Left lobe of liver (tissue), 2 donors: ENCODE results near the gene DOCK9. TPM values are rescaled to one million over a fixed set of nuclear protein-coding genes. Genes with fewer than 3 reads are reported as not detected.
A peak's percentile ranks its signal among the peaks of the same experiment; 100 is the strongest.
"Not testable (repeated sequence)": the region's sequence is repeated elsewhere in the genome, so short reads cannot be mapped to it uniquely, and the experiment has no call there.

Source experiments
- ATAC-seq: fragments of 200-7000 bp; cut with Tn5 transposase; one replicate; pipeline ENCODE4 v1.9.1; 2020; ENCODE audit warnings: mild to moderate bottlenecking, moderate library complexity
- DNase-seq: peaks from one replicate; pipeline ENCODE4 v3.0.0-alpha.2; 2020; ENCODE audit warnings: low spot score
- total RNA-seq: library from RNA; stranded (reverse); gene quantifications from one replicate; pipeline ENCODE4 v1.2.1, GENCODE V29; 2021
- donor health status: DM: no; HTN: no; CAD: no; lungs with moderate emphysema.
- donor health status: DM: no; HTN: yes; CAD: no.

The DOCK9 gene
- total RNA-seq, 1 donor from 2014 or later = 18.1 TPM

DNA sequence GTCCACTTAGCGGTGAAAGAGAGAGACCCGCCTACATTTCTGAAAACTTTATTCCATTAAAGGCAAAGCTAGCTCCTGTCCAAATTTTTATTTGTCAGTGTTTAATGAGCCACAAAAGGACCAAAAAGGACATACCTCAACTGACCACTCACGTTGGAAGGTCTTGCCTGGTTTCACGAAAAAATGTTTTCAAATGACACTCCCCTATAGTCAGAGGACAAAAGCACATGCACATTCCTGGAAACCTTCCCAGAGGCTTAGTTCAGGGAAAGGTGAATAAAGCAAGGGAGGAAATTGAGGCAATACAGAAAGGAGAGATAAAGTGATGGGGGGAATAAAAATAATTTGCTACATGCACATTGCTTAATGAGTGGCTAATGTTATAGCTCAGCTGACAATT is 55.6 kb downstream of the DOCK9 start:
- DNase-seq = no peak
- no peak for ATAC-seq

DNA sequence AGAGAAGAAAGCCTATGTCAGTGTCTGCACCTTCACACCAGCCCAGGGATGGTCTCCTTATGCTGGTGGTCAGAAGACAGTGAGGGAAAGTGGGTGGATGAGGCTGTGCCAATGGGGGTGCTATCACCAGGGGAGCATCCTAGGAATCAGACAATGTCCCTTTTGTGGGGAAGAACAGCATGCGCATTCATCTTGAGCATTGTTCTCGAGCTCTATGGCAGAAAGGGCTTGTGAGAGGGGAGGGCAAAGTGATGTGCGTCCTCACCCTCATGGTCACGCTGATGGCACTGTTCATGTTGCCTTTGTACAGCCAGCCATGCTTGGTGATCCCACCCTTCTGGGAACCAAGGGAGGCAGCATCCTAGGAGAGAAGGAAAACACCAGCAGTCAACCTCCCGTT is 56.1 kb downstream of the DOCK9 start:
- no peak for DNase-seq
- no peak for ATAC-seq

DNA sequence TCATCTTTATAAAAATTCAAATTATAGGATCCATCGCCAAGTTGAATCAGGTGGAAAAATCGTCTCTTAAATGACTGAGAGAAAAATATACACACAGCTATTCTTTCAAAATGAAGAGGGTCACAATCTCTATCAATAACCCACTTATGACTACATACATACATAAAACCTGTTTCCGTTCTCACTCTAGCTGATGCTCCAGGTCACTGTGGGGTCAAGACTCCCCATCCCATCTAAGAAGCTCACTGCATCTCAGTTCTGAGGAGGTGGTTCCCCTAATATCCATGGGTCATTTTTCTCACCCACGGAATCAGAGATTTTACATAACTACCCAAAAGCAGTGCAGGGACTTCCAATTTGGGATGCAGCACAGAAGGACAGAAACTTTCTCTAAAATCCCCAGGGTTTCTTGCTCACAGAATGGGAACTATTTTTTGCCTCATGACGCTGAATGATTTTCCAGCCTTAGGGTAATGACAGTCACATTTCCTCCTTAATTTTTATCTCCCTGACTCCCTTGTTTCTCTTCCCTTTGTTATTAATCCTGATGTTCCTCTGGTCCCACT is 56.8 kb downstream of the DOCK9 start:
- DNase-seq (no peak), ATAC-seq (no peak)

DNA sequence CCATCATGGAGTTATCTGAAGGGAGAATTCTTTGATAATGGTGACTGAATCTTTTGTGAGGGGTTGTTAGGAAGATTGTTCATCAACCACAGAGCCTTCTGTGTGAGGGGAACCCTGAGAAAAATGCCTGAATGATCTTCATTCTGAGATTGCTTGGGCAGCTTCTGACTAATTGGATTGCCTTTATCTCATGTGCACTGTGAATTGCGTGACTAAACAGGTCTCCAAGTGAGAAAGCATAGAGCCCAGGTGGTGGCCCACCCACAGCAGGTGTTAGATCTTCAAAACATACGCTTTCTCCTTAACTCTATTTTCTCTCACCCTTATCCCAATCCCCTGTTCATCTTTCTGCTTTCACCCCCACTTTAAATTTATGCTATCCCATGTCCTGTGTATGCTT is 58.3 kb downstream of the DOCK9 start:
- DNase-seq (no peak), ATAC-seq (no peak)

DNA sequence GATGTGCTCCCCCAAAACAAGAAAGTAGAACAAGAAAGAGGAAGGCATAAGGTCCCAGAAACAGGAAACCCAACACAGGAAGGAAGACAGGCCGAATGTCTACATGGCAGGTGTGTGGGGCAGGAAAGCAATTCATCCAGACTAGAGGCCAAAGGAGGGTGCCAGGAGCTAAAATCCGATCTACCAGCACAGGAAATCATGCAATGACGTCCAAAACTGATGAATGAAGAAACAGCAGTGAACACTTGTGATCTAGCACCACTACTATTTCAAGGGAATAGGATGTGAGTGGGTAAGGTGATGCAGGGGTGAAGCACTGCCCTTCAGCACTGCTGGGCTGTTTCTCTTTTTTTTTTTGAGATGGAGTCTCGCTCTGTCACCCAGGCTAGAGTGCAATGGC is 59.1 kb downstream of the DOCK9 start:
- no peak for ATAC-seq
- no peak for DNase-seq

DNA sequence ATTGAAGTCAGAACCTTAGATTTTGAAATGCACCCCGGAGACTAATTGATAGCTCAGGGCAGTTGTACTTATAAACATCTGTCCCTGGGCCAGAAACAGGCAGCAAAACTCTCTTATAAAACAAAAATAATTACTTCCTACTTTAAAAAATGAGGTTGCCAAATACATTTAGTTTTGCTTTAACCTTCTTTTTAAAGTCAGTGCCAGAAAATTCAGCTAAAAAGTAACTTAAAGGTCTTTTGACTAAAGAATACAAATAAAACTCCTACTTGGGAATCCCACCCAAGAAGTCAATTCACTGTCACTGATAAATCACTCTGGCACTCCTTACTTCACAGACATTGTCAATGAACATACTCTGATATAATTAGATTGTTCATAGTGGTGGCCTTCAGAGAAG is 60.7 kb downstream of the DOCK9 start:
- DNase-seq = no peak

DNA sequence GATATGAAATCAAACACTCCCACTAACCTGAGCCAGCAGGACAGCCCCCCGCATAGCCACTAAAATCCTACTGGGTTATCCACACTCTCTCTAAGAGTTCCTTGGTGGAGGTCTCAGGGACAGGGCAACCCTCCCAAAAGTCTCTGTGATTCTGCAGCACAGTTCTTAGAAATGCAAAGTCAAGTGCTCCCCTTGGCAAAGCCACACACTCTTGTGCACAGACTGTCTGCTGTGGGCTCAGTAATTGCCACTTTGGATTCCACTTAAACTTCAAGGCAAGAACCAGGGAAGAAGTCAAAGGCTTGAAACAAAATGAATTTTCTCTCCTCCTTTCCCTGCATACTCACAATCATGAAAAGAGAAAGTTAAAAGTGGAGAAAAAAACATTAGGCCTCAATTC is 61.5 kb downstream of the DOCK9 start:
- ATAC-seq (no peak), DNase-seq (no peak)

More for the DNA sequence above, 60.7 kb downstream of the DOCK9 start:
- peak; percentile 35 for ATAC-seq

DNA sequence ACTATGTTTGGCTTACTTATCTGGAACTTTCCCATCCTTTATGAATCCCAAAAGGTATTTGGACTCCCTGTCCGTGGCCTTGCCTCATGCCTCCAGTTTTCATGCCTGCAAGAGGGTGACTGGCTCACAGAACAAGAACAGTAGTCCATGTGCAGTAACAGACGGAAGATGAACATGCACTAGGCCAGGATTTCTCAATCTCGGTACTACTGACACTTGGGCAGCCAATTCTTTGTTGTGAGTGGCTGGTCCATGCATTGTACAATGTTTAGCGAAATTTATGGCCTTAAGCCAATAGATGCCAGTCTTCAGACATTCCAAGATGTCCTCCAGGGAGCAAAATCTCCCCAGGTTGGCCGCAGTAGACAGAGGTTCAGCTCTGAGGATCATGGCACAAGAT is 61.9 kb downstream of the DOCK9 start:
- no peak for DNase-seq
- ATAC-seq = no peak

DNA sequence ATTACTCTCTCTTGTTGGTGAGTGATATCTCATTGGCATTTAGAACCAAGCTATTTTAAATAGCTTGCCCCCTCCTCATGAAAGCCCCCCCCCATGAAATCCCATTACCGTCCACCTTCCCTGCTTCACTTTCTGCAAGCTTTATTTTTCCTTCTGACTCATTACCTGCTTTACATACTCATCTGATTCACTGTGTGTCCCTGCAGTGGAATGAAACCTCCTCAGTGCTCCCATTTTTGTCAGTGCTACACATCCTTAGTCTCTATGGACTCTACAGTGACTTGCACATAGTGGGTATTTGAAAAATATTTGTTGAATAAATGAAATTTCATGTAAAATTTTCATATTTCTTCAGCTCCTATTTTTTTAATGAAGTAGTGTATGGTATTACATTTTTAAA is 62.3 kb downstream of the DOCK9 start:
- ATAC-seq = no peak

DNA sequence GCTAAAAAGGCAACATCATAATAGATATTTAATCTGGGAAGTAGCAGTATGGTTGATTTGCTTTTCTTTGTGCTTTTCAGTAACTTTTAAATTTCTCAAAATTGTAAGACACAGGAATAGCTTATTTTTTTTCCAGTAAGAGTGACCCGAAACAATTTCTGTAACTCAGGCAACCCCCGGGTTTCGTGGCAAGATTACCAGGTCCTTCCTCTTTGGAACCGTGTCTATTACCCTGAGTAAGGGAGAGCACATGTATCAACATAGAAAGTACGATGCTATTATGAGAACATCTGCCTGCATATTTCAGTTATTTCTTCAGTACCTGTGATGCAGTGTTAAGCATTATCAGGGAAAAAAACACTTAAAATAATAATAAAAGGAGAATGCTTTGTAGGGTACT is 64.1 kb downstream of the DOCK9 start:
- ATAC-seq = no peak
- DNase-seq = no peak

More for the DNA sequence above, 62.3 kb downstream of the DOCK9 start:
- DNase-seq = no peak

DNA sequence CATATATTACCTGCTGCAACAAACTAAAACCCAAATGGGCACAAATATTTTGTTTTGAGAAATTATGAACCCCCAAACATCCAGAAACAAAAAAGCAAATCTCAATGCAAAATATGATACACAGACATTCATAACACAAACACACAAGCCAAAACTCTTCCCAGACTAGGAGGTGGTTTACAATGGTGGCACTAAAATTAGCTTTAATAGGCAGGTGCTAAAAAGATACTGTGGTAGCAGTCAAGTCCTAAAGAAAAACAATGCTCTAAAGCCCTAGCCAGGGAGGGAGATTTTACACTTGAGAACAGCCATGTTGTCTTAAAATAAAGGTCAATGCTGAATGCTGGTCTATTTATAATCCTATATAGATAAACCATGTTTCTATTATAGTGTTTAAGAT is 65.0 kb downstream of the DOCK9 start:
- ATAC-seq (no peak), DNase-seq (no peak)

DNA sequence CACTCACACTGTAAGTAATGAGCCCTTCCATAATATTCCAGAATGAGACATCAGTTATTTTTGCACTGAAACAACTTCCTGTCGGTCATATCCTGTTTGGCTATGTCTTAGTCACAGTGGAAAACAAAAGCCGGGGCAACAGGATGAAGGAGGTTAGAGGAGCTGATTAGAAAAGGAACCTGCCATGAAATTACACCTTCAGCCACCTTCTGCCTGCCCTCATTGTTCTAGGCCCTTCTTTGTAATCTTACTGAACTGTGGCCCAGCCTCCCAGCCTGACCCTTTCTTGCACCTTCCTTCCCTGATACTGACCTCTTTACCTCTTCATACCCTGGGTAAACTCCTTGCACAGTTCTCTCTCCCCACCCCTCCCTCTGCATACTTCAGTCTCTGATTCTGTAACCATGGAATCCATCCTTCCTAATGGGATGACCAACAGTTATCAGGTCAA is 67.3 kb downstream of the DOCK9 start:
- DNase-seq (no peak), ATAC-seq (peak; percentile 67)

DNA sequence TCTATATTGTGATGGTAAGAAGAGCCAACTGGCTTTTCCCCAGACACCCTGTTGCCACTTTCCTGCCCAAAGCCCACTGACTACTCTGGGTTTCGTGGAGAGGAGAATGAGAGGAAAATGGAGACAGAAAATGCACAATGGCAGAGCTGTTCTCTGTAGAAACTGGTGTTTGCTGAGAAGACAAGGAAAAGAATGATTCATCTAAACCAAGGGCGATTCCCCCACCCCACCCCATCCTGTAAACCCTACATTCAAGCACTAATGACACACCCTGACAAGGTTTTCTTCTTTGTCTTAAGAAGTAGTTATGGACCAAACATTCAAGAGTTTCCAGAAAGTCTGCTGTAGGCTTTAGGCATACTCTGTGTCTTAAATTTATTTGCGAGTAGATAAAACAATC is 68.8 kb downstream of the DOCK9 start:
- DNase-seq = no peak
- no peak for ATAC-seq

DNA sequence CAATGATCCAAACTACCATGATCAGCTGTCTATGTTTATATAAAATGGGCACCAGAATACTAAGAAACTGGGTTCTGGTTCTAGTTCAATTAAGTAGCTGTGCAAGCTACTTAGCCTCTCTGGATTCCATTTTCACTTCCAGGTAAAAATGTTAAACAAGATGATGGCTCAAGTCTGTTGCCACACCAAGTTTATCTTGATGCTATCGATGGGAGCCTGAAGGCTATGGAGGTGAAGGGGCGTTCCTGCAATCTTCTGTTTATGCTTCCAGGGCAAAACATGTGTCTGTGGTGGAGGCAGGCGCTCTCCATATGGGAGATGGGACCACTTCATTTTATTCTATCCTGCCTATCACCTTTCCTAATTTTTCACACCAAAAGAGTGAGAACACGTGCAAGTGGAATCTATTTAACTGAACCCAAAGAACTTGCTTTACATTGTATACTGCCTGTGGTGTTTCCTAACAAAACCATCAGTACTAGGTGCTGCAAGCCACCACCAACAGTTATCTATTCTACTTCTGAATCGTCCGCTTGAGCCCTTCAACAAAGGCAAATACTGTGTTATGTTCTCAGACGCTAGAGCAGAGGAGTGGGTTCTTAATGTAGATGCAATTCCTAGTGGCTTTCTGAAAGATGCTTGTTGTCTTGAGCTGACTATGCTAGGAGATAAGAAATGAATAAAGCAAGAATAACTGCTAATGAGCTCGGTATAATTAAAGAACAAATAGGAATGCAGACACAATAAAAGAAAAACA is 70.9 kb downstream of the DOCK9 start:
- DNase-seq (no peak), ATAC-seq (no peak)

DNA sequence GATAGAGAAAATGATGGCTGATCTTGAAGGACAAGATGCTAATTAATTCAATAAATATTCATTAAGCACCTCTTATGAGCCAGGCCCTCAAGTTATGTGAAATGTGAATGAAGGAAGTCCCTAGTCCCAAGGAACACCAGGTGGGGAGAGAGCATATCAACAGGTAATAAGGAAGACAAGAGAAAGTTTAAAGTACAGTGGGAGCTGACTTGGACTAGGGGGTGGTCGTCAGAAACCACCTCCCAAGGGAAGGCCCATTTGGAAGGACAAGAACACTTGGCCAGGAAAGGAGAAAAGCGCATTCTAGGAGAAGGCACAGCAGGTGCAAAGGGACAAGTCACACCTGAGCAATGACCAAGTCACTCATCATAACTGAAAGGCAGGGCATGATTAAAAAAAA is 72.7 kb downstream of the DOCK9 start:
- ATAC-seq (no peak), DNase-seq (no peak)

DNA sequence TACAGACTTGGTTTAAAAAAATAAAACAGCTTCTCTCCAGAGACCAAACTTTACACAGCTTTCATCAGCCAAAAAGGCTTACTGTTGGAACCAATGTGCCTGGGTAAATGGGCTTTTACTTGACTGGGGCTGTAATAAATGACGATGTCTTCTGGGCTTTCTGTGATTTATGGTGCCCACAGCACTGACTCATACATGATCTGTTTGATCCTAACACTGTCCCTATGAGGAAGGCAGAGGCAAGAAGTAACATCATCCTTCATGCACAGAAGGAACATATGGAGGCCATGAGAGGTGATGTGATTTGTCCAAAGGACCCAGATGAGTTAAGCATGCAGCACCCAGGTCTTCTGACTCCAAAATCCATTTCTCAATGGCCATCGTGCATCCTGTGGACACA is 77.4 kb downstream of the DOCK9 start:
- DNase-seq = no peak
- ATAC-seq = no peak

DNA sequence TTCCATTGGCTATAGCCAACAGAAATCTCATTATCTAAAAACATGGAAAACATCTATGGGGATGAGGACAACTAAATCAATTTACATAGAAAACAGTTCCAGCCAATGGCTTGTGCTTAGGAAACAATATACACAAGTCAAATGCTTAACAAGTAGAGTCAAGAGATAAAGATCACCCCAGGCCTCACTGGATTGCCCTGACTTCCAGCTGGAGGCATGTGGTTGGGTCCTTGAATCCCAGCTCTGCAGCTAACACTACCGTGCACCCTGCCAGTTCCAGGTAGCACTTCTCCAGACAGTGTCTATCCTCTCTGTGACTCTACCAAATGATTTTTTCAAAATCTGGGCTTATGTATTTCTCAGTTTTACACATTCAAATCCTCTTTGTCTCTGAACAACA is 80.2 kb downstream of the DOCK9 start:
- no peak for ATAC-seq
- no peak for DNase-seq

DNA sequence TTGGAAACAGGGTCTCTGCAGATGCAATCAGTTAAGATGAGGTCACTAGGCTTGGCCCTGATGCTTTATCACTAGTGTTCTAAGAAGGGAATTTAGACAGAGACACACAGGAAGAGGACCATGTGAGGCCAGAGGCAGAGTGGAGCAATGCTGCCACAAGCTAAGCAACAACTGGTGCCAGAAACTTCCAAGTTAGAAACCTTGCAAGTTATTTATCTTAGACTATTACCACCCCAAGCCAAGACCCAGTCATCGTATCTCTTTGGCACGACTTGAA is 81.1 kb downstream of the DOCK9 start:
- DNase-seq = no peak
- no peak for ATAC-seq

DNA sequence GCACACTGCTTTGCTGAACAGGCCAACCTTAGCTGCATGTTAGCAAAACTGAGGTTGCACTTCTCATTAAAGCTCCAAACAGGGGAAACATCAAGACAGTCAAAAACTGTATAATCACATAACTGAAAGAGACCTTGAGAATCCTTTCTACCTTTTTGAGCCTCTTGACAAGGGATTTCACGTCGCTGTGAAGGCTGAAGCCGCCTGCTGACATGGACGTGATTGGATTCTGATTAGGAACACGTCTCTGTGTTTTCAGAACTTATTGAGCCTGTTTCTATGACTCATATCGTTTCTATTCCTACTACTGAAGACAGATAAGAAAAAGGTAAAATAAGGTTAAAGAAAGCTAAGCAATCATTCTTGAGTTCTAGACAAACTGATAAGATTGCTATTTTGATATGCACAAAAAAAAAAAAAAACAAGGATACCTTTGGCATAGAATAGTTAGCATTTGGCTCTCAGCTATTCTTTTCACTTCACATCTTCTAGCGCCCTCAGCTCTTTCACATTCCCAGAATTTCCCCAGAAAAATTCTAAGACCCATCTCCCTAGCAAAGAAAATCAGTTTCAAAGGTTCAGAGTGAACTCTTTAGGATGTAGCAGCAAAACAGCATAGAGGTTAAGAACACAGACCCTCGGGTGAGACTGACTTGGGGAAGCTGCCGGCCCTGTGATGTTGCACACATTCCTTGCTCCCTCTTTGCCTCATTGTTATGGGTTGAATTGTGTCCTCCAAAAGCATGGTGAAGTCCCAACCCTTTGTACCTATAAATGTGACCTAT is 81.6 kb downstream of the DOCK9 start:
- no peak for ATAC-seq

DNA sequence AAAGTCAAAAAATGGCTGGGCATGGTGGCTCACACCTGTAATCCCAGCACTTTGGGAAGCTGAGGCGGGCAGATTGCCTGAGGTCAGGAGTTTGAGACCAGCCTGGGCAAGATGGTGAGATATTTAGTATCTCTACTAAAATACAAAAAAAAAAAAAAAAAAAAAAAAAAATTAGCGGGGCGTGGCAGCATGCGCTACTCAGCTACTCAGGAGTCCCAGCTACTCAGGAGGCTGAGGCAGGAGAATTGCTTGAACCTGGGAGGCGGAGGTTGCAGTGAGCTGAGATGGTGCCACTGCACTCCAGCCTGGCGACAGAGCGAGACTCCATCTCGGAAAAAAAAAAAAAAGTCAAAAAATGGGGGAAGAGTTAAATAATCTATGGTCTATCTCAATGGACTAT is 83.0 kb downstream of the DOCK9 start:
- DNase-seq, ATAC-seq: not testable (repeated sequence)

More for the DNA sequence above, 81.6 kb downstream of the DOCK9 start:
- DNase-seq = no peak

DNA sequence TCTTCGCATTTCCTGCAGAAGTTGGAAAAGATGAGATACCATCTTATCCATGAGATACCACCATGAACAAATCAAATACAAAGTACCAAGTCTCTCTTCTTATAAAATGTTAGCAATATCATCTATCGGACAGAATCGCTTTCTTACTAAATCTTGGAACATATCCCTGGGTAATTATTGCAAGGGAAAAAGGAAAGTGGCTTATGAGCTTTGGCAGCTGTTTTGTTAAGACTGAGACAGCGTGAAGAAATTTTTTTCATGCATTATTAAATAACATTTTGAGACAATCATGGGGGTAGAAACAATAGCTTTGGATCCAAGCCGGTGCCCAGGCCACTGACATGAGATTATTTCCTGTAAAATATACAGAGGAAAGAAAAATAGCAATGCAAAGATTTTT is 84.5 kb downstream of the DOCK9 start:
- DNase-seq = no peak
- ATAC-seq = no peak

DNA sequence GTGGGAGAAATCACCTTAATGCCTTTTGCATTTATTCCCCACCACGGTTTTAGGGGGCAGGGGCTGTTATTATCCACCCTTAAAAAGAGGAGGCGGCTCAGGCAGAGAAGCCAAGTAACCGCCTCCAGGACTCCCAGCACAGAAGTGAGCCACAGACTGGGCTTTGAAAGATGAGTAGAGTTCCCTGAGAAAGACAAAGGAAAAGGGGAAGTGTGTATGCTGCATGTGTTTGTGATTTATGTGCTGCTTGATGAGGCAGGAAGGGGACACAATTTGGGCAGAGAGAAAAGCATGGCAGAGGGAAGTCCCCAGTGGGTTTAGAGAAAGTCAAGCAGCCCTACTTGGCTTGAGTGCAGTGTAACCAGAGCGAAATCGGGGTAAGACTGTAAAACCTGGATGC is 85.0 kb downstream of the DOCK9 start:
- ATAC-seq = no peak
- no peak for DNase-seq
